Breast epithelium (tissue), 3 donors: ENCODE results near the gene PRLR.

Experiments used
- POLR2A ChIP-seq: fragments of 450-650 bp; IDR thresholded peaks from one replicate; pipeline ENCODE4 v1.6.1; 2016; ENCODE audit warnings: antibody characterized with exemption, mild to moderate bottlenecking, moderate library complexity
- POLR2AphosphoS5 ChIP-seq, 3 donors: sonication (generic); formaldehyde crosslinking; IDR thresholded peaks; one replicate each; pipeline ENCODE4 v1.6.1; 2017; ENCODE audit warnings: antibody characterized with exemption in 3 of 3
- TF ChIP-seq, protein P1 (sequence below), 3 donors: fragments of 450-650 bp; IDR thresholded peaks; one replicate each; pipeline ENCODE4 v1.5.1; 2016 to 2017; ENCODE audit warnings: antibody characterized with exemption in 3 of 3, mild to moderate bottlenecking in 3 of 3, moderate library complexity in 3 of 3

- TF ChIP-seq, protein P1, sequence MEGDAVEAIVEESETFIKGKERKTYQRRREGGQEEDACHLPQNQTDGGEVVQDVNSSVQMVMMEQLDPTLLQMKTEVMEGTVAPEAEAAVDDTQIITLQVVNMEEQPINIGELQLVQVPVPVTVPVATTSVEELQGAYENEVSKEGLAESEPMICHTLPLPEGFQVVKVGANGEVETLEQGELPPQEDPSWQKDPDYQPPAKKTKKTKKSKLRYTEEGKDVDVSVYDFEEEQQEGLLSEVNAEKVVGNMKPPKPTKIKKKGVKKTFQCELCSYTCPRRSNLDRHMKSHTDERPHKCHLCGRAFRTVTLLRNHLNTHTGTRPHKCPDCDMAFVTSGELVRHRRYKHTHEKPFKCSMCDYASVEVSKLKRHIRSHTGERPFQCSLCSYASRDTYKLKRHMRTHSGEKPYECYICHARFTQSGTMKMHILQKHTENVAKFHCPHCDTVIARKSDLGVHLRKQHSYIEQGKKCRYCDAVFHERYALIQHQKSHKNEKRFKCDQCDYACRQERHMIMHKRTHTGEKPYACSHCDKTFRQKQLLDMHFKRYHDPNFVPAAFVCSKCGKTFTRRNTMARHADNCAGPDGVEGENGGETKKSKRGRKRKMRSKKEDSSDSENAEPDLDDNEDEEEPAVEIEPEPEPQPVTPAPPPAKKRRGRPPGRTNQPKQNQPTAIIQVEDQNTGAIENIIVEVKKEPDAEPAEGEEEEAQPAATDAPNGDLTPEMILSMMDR (IDR thresholded peaks at IDR 0.05): no peak
- TF ChIP-seq POLR2A (no peak), POLR2AphosphoS5 (IDR thresholded peaks at IDR 0.05) (no peak)
These were observed 20.4 kb downstream of the PRLR start for GRCh38 chr5:35209862-35210261.
